Measurements from ENCODE around the gene XPO5. TPM values are rescaled to one million over a fixed set of nuclear protein-coding genes. Genes with fewer than 3 reads are reported as not detected.
A peak's percentile ranks its signal among the peaks of the same experiment; 100 is the strongest.

Gene XPO5
- total and polyA plus RNA-seq, 9 of the 15 experiments (the other 6 are each of a cell fraction or from before 2014, with no cell fraction given): 36.0 to 170 (median 99.1) TPM

DNA sequence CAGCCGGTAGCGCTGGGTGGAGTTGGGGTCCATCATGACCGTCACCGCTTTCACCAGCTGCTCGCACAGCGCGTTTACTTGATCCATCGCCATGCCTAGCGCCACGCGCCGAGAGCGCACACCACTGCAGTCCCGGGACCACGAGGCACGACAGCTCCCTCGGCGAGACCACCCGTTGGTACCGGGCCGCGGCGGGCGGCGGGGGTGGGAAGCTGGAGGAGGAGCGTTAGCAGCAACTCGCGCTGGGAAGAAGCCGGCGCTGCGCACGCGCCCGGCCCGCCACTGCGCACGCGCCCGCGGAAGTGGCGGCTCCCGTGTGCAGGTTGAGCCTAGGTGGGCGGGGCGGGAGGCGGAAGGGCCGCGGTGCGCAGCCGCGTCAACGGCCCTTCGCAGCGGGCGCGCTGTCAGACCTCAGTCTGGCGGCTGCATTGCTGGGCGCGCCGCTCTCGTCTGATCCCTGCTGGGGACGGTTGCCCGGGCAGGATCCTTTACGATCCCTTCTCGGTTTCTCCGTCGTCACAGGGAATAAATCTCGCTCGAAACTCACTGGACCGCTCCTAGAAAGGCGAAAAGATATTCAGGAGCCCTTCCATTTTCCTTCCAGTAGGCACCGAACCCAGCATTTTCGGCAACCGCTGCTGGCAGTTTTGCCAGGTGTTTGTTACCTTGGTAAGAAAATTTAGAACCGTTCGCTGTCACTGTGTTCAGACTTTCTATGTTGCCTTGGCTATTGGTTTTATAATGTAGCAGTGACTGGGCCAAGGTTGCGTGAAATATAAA, at the start of gene XPO5, which contains the start of gene POLH (continued):
- TF ChIP-seq OTX1 (CRISPR knock-in tag; IDR thresholded peaks at IDR 0.05) (no peak), TARDBP (IDR thresholded peaks at IDR 0.05) (peak; percentile 50; the same call in 1 of the 2 replicates), TRIM25 (IDR thresholded peaks at IDR 0.05; ENCODE audit: borderline replicate concordance) (0 out of 2 replicates have a peak, but pooled peaks have one; percentile 47), EP400 (IDR thresholded peaks at IDR 0.05) (peak; percentile 95), TAF9B (IDR thresholded peaks at IDR 0.05; ENCODE audit: partially characterized antibody) (peak; percentile 87), ZBTB7A (IDR thresholded peaks at IDR 0.05; ENCODE audit: borderline replicate concordance, control insufficient read depth, low read depth, low read length) (peak; percentile 71; the same call in 1 of the 2 replicates), COPS2 (conservative IDR thresholded peaks at IDR 0.05) (no peak), CGGBP1 (CRISPR knock-in tag; IDR thresholded peaks at IDR 0.05) (peak; percentile 53; the same call in 1 of the 2 replicates), CHD7 (IDR thresholded peaks at IDR 0.05; ENCODE audit: low read depth, low read length) (no peak), SMAD4 (CRISPR knock-in tag; conservative IDR thresholded peaks at IDR 0.05) (peak; percentile 82)
- TF ChIP-seq, protein P1, sequence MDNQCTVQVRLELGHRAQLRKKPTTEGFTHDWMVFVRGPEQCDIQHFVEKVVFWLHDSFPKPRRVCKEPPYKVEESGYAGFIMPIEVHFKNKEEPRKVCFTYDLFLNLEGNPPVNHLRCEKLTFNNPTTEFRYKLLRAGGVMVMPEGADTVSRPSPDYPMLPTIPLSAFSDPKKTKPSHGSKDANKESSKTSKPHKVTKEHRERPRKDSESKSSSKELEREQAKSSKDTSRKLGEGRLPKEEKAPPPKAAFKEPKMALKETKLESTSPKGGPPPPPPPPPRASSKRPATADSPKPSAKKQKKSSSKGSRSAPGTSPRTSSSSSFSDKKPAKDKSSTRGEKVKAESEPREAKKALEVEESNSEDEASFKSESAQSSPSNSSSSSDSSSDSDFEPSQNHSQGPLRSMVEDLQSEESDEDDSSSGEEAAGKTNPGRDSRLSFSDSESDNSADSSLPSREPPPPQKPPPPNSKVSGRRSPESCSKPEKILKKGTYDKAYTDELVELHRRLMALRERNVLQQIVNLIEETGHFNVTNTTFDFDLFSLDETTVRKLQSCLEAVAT (IDR thresholded peaks at IDR 0.05): peak; percentile 20 to 56; a peak in 1 of 4 replicates
